ENCODE data around the gene CD38. TPM values are rescaled to one million over a fixed set of nuclear protein-coding genes. Genes with fewer than 3 reads are reported as not detected.
"Not testable (repeated sequence)": the region's sequence is repeated elsewhere in the genome, so short reads cannot be mapped to it uniquely, and the experiment has no call there.

The CD38 gene
- polyA plus RNA-seq, 1 donor (not counting 4 experiments of a cell fraction or from before 2014, with no cell fraction given), result 0.08 TPM

- Histone ChIP-seq H3K4me1 (ENCODE audit: control insufficient read depth, extremely low read depth, insufficient read depth, low read length) (peaks cover 7% of the 10 kb centered on the region), H3K9me3 (ENCODE audit: control insufficient read depth, low read depth, low read length) (no peaks in the 10 kb centered on the region), H2AFZ (ENCODE audit: control insufficient read depth, low read length) (no peak overlapping the region), H3K4me2 (ENCODE audit: control insufficient read depth, extremely low read depth, insufficient read depth, low read depth, low read length) (no peak overlapping the region), H4K20me1 (ENCODE audit: control insufficient read depth, extremely low read depth, insufficient read depth, low read length) (no peaks in the 10 kb centered on the region), H3K9ac (ENCODE audit: control insufficient read depth, extremely low read depth, insufficient read depth, low read length) (no peak overlapping the region), H3K79me2 (ENCODE audit: control insufficient read depth, insufficient read depth, low read length) (no peaks in the 10 kb centered on the region), H3K36me3 (ENCODE audit: control insufficient read depth in 2 of 2, extremely low read depth in 1 of 2, insufficient read depth in 2 of 2, low read length in 2 of 2) (no peaks in the 10 kb centered on the region), H3K4me3 (ENCODE audit: control insufficient read depth in 2 of 3, extremely low read depth in 1 of 3, insufficient read depth in 2 of 3, low read depth in 1 of 3, low read length in 3 of 3) (no peak overlapping the region), H3K27me3 (ENCODE audit: control insufficient read depth, extremely low read depth, insufficient read depth, low read length) (no peaks in the 10 kb centered on the region), H3K27ac (ENCODE audit: control insufficient read depth, insufficient read depth, low read length) (no peak overlapping the region), H3K9me1 (ENCODE audit: control insufficient read depth, extremely low read depth, insufficient read depth, low read length) (no peaks in the 10 kb centered on the region)
- no peak for TF ChIP-seq EZH2 (IDR thresholded peaks at IDR 0.05; ENCODE audit: low read length)
- TF ChIP-seq CTCF (optimal IDR thresholded peaks at IDR 0.05 in 1 of 3, IDR thresholded peaks at IDR 0.05 in 1 of 3, conservative IDR thresholded peaks at IDR 0.05 in 1 of 3; ENCODE audit: extremely low read depth in 1 of 3, insufficient read depth in 2 of 3, low read length in 3 of 3), result no peak
- dilution Hi-C loops (cut with MboI; ENCODE audit: extremely low pct_ligation_motif_present, low sequenced_read_pairs), result no loop called here
- FAIRE-seq (no peak), DNase-seq (ENCODE audit: low read depth, low spot score) (no peak)
Measured at GRCh38 chr4:15757054-15757453, 21.1 kb upstream of the CD38 start.

GRCh38 chr4:15758294-15758693 is 19.8 kb upstream of the CD38 start:
- no peaks in the 10 kb centered on the region for H3K9me1 ChIP-seq (ENCODE audit: control insufficient read depth, extremely low read depth, insufficient read depth, low read length)
- H3K4me2 ChIP-seq (ENCODE audit: control insufficient read depth, extremely low read depth, insufficient read depth, low read depth, low read length), result no peak overlapping the region
- FAIRE-seq (no peak), DNase-seq (ENCODE audit: low read depth, low spot score) (no peak)
- H2AFZ ChIP-seq (ENCODE audit: control insufficient read depth, low read length), result no peak overlapping the region
- TF ChIP-seq EZH2 (IDR thresholded peaks at IDR 0.05; ENCODE audit: low read length), result no peak
- TF ChIP-seq CTCF (optimal IDR thresholded peaks at IDR 0.05 in 1 of 3, IDR thresholded peaks at IDR 0.05 in 1 of 3, conservative IDR thresholded peaks at IDR 0.05 in 1 of 3; ENCODE audit: extremely low read depth in 1 of 3, insufficient read depth in 2 of 3, low read length in 3 of 3), result no peak
- peaks cover 7% of the 10 kb centered on the region for H3K4me1 ChIP-seq (ENCODE audit: control insufficient read depth, extremely low read depth, insufficient read depth, low read length)
- dilution Hi-C loops (cut with MboI; ENCODE audit: extremely low pct_ligation_motif_present, low sequenced_read_pairs), result no loop called here
- no peak overlapping the region for H3K4me3 ChIP-seq (ENCODE audit: control insufficient read depth in 2 of 3, extremely low read depth in 1 of 3, insufficient read depth in 2 of 3, low read depth in 1 of 3, low read length in 3 of 3)
- no peaks in the 10 kb centered on the region for H3K79me2 ChIP-seq (ENCODE audit: control insufficient read depth, insufficient read depth, low read length)
- no peak overlapping the region for H3K9ac ChIP-seq (ENCODE audit: control insufficient read depth, extremely low read depth, insufficient read depth, low read length)
- H3K27me3 ChIP-seq (ENCODE audit: control insufficient read depth, extremely low read depth, insufficient read depth, low read length), result no peaks in the 10 kb centered on the region
- no peak overlapping the region for H3K27ac ChIP-seq (ENCODE audit: control insufficient read depth, insufficient read depth, low read length)
- H3K9me3 ChIP-seq (ENCODE audit: control insufficient read depth, low read depth, low read length), result no peaks in the 10 kb centered on the region
- H3K36me3 ChIP-seq (ENCODE audit: control insufficient read depth in 2 of 2, extremely low read depth in 1 of 2, insufficient read depth in 2 of 2, low read length in 2 of 2), result no peaks in the 10 kb centered on the region
- no peaks in the 10 kb centered on the region for H4K20me1 ChIP-seq (ENCODE audit: control insufficient read depth, extremely low read depth, insufficient read depth, low read length)

- H3K4me2 ChIP-seq (ENCODE audit: control insufficient read depth, extremely low read depth, insufficient read depth, low read depth, low read length); H3K9me1 ChIP-seq (ENCODE audit: control insufficient read depth, extremely low read depth, insufficient read depth, low read length); H3K4me1 ChIP-seq (ENCODE audit: control insufficient read depth, extremely low read depth, insufficient read depth, low read length); H4K20me1 ChIP-seq (ENCODE audit: control insufficient read depth, extremely low read depth, insufficient read depth, low read length); H3K9me3 ChIP-seq (ENCODE audit: control insufficient read depth, low read depth, low read length); FAIRE-seq; H2AFZ ChIP-seq (ENCODE audit: control insufficient read depth, low read length); H3K79me2 ChIP-seq (ENCODE audit: control insufficient read depth, insufficient read depth, low read length); H3K27ac ChIP-seq (ENCODE audit: control insufficient read depth, insufficient read depth, low read length); DNase-seq (ENCODE audit: low read depth, low spot score); H3K36me3 ChIP-seq (ENCODE audit: control insufficient read depth in 2 of 2, extremely low read depth in 1 of 2, insufficient read depth in 2 of 2, low read length in 2 of 2); dilution Hi-C loops (cut with MboI; ENCODE audit: extremely low pct_ligation_motif_present, low sequenced_read_pairs); H3K4me3 ChIP-seq (ENCODE audit: control insufficient read depth in 2 of 3, extremely low read depth in 1 of 3, insufficient read depth in 2 of 3, low read depth in 1 of 3, low read length in 3 of 3); H3K27me3 ChIP-seq (ENCODE audit: control insufficient read depth, extremely low read depth, insufficient read depth, low read length); H3K9ac ChIP-seq (ENCODE audit: control insufficient read depth, extremely low read depth, insufficient read depth, low read length): not testable (repeated sequence)
Measured at GRCh38 chr4:15762460-15762859, 15.7 kb upstream of the CD38 start.

Data from keratinocyte (primary cell).